Ectodermal cell (in vitro differentiated cells): ENCODE measurements around the gene DIPK1A.

Experiments used
- H3K27ac ChIP-seq: 2 replicates; pipeline ENCODE4 v1.7.0; 2013; ENCODE audit warnings: mild to moderate bottlenecking, low read depth, low read length; ENCODE audit not compliant: insufficient read depth, poor library complexity, severe bottlenecking
- H3K27me3 ChIP-seq: 2 replicates; pipeline ENCODE4 v1.7.0; 2013; ENCODE audit warnings: mild to moderate bottlenecking, low read length; ENCODE audit not compliant: insufficient read depth, control insufficient read depth, poor library complexity, severe bottlenecking
- H3K36me3 ChIP-seq: one replicate; pipeline ENCODE4 v1.7.0; 2013; ENCODE audit warnings: low read length; ENCODE audit not compliant: control insufficient read depth, insufficient read depth
- H3K4me1 ChIP-seq: one replicate; pipeline ENCODE4 v1.7.0; 2013; ENCODE audit warnings: low read length; ENCODE audit not compliant: control insufficient read depth, insufficient read depth
- H3K4me3 ChIP-seq: 2 replicates; pipeline ENCODE4 v1.7.0; 2013; ENCODE audit warnings: low read depth, low read length, control low read depth; ENCODE audit not compliant: insufficient read depth
- H3K9me3 ChIP-seq: 2 replicates; pipeline ENCODE4 v1.7.0; 2013; ENCODE audit warnings: mild to moderate bottlenecking, low read length, moderate library complexity; ENCODE audit not compliant: control insufficient read depth
- WGBS, 2 experiments: methylation state at CpG; one replicate each; pipeline ENCODE4 v1.1.7; 2013; ENCODE audit warnings: missing lambda C conversion rate in 2 of 2; 5-methylcytosine and 5-hydroxymethylcytosine counted together

The DIPK1A gene

DNA sequence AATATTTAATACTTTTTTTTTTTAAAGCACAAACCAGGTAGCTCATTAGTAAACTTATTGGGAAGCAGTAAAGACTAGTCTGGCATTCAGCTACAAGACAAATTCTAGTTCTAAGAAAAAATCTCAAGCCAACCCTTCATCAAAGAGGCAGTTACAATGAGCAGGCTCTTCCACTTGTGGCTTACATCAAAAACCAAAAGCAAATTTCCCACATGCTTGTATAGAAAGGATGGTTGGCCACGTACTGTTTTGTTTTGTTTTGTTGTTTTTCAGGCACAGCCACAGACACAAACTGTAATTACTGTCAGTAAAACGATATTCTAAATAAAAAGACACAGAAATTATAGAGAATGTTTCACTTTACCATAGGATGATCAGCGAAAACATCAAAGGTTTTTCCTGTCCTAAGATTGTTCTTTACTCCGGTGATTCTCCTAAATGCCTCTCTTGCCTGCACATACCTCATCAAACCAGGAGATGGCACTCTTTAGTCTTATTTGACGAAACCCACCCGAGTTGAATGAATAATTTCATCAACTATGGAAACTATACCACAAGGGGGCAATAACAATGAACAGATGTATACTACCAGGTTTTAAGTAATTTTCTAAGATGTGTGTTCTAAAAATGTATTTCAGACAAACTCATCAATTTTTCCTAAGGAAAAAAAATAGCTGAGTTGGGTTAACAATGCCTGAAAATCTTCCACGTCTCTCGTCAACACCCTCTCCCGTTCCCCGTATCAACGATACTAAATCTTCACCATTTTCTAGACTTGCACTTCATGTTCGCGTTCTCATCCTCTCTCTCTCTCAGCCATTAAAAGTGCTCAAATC is 102.5 kb downstream of the DIPK1A start:
- WGBS, 2 experiments: 59 to 67% methylated on average over 10 to 13 of the region's 13 CpGs
- Histone ChIP-seq H3K27ac (no peak overlapping the region), H3K4me1 (no peaks in the 10 kb centered on the region), H3K27me3 (no peaks in the 10 kb centered on the region), H3K36me3 (no peaks in the 10 kb centered on the region), H3K4me3 (no peak overlapping the region), H3K9me3 (peaks cover 2% of the 10 kb centered on the region)

DNA sequence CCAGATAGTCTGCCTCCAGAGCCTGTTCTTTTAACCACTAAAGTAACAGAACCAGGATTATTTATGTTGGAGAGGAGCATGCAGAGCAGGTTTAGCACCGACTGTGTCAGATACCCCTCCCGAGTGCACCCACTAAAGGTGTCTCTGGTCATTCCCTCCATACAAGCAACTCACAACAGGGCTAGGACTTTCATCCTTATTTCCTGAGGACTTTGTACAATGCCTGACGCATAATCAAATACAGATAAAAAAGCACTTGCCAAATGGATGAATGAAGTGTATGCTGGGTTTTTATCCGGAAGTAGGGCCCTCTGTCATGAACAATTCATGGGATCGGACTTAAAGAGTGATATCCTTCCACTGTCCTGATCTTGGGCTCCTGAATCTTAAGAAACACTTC is 103.4 kb downstream of the DIPK1A start:
- H3K27ac ChIP-seq: no peak overlapping the region
- H3K4me1 ChIP-seq: no peaks in the 10 kb centered on the region
- no peaks in the 10 kb centered on the region for H3K36me3 ChIP-seq
- peaks cover 2% of the 10 kb centered on the region for H3K9me3 ChIP-seq
- H3K27me3 ChIP-seq: no peaks in the 10 kb centered on the region
- 90 to 92% methylated on average over 5 of the region's 5 CpGs for WGBS, 2 experiments
- H3K4me3 ChIP-seq: no peak overlapping the region

DNA sequence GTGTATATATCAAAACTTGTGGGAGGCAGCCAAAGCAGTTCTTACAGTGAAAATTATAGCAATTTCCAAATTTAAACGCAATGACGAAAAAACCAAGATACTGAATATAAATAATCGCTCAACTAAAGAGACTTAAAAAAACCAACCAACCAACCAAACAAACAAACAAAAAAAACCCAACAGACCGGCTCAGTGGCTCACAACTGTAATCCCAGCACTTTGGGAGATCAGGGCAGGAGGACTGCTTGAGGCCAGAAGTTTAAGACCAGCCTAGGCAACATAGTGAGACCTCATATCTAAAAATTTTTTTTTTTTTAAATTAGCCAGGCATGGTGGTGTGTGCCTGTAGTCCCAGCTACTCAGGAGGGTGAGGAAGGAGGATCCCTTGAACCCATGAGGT is 106.0 kb downstream of the DIPK1A start:
- Histone ChIP-seq H3K27ac (no peak overlapping the region), H3K4me3 (no peak overlapping the region), H3K4me1 (no peaks in the 10 kb centered on the region), H3K36me3 (no peaks in the 10 kb centered on the region), H3K27me3 (no peaks in the 10 kb centered on the region), H3K9me3 (peaks cover 2% of the 10 kb centered on the region)
- WGBS, 2 experiments: 85 to 90% methylated on average over 4 of the region's 4 CpGs

GRCh38 chr1:92854101-92854785 is 107.0 kb downstream of the DIPK1A start:
- Histone ChIP-seq H3K27ac (no peak overlapping the region), H3K9me3 (peaks cover 2% of the 10 kb centered on the region), H3K27me3 (no peaks in the 10 kb centered on the region), H3K4me3 (no peak overlapping the region), H3K4me1 (no peaks in the 10 kb centered on the region), H3K36me3 (no peaks in the 10 kb centered on the region)

- no peaks in the 10 kb centered on the region for H3K27me3 ChIP-seq
- WGBS, 2 experiments: 90 to 95% methylated on average over 2 of the region's 2 CpGs
- H3K36me3 ChIP-seq: no peaks in the 10 kb centered on the region
- H3K4me3 ChIP-seq: no peak overlapping the region
- no peak overlapping the region for H3K27ac ChIP-seq
- peaks cover 2% of the 10 kb centered on the region for H3K9me3 ChIP-seq
- no peaks in the 10 kb centered on the region for H3K4me1 ChIP-seq
Observed at GRCh38 chr1:92853299-92853698, 108.0 kb downstream of the DIPK1A start.

- Histone ChIP-seq H3K27ac (no peak overlapping the region), H3K27me3 (no peaks in the 10 kb centered on the region), H3K9me3 (peaks cover 2% of the 10 kb centered on the region), H3K4me3 (no peak overlapping the region), H3K4me1 (no peaks in the 10 kb centered on the region), H3K36me3 (no peaks in the 10 kb centered on the region)
- 94% methylated on average over 2 of the region's 2 CpGs for WGBS, 2 experiments
Observed at GRCh38 chr1:92851729-92852128, 109.5 kb downstream of the DIPK1A start.

- no peaks in the 10 kb centered on the region for H3K36me3 ChIP-seq
- H3K9me3 ChIP-seq: no peaks in the 10 kb centered on the region
- H3K27ac ChIP-seq: no peak overlapping the region
- H3K4me3 ChIP-seq: no peak overlapping the region
- H3K4me1 ChIP-seq: no peaks in the 10 kb centered on the region
- H3K27me3 ChIP-seq: no peaks in the 10 kb centered on the region
- 98 to 100% methylated on average over 3 of the region's 3 CpGs for WGBS, 2 experiments
Observed at GRCh38 chr1:92850019-92850418, 111.2 kb downstream of the DIPK1A start.

- H3K27ac ChIP-seq: no peak overlapping the region
- H3K4me3 ChIP-seq: no peak overlapping the region
- H3K27me3 ChIP-seq: no peaks in the 10 kb centered on the region
- no peaks in the 10 kb centered on the region for H3K4me1 ChIP-seq
- 87 to 94% methylated on average over 4 of the region's 4 CpGs for WGBS, 2 experiments
- H3K9me3 ChIP-seq: no peaks in the 10 kb centered on the region
- H3K36me3 ChIP-seq: peaks cover 11% of the 10 kb centered on the region
Observed at GRCh38 chr1:92848201-92848600, 113.1 kb downstream of the DIPK1A start.

GRCh38 chr1:92845908-92846307 is 115.4 kb downstream of the DIPK1A start:
- Histone ChIP-seq H3K9me3 (no peaks in the 10 kb centered on the region), H3K4me3 (no peak overlapping the region), H3K27me3 (no peaks in the 10 kb centered on the region), H3K36me3 (peaks cover 30% of the 10 kb centered on the region), H3K4me1 (no peaks in the 10 kb centered on the region), H3K27ac (no peak overlapping the region)
- WGBS, 2 experiments: 55 to 86% methylated on average over 1 to 2 of the region's 3 CpGs

DNA sequence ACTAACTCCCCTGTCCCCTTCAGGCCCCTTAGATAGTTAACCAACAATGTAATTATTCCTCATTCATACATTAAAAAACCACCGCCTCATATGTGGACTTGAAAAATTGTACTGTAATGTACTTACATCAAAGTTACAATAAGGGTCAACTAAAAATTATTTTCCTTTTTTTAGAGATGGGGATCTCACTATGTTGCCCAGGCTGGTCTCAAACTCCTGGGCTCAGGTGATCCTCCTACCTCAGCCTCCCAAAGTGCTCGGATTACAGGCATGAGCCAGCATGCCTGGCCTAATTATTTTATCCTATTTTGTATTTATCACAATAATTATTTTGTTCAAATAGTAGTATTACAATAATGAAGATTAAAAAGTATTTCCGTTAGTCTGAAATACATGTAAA is 116.8 kb downstream of the DIPK1A start:
- Histone ChIP-seq H3K36me3 (peaks cover 45% of the 10 kb centered on the region), H3K27ac (no peak overlapping the region), H3K4me1 (no peaks in the 10 kb centered on the region), H3K9me3 (no peaks in the 10 kb centered on the region), H3K4me3 (no peak overlapping the region), H3K27me3 (no peaks in the 10 kb centered on the region)
- 83 to 85% methylated on average over 1 to 2 of the region's 3 CpGs for WGBS, 2 experiments
